Measurements from ENCODE around the gene GBF1.

The GBF1 gene

DNA sequence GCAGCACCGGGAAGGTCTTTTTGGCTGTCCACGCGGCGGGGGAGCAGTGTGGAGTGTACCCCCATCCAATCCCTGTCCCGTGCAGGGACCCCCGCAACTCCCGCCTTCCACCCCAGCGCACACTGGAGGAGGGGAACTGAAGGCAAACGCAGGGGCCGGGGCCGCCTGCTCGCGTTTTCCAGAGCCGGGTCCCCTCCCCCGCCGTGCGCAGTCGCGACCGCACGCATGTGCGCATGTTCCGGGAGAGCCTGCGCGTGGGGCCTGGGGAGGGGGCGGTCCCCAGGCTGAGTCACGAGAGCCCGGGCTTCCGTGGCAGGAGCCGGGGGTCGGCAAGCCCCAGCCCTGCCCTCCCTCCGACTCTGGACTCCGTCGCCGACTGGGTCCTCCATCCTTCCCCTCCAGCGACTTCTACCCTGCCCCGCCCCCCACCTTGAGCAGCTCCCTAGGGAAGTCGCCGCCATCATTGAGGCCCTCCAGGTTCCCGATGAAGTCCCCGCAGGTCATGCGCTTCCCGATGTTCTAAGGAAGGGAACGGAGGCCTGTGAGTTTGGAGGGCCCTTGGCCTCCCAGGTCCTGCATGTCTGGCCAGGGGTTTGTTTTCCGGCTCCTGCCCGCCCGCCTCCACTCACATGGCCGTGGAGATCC is 165.2 kb downstream of the GBF1 start:
- no peak for DNase-seq

DNA sequence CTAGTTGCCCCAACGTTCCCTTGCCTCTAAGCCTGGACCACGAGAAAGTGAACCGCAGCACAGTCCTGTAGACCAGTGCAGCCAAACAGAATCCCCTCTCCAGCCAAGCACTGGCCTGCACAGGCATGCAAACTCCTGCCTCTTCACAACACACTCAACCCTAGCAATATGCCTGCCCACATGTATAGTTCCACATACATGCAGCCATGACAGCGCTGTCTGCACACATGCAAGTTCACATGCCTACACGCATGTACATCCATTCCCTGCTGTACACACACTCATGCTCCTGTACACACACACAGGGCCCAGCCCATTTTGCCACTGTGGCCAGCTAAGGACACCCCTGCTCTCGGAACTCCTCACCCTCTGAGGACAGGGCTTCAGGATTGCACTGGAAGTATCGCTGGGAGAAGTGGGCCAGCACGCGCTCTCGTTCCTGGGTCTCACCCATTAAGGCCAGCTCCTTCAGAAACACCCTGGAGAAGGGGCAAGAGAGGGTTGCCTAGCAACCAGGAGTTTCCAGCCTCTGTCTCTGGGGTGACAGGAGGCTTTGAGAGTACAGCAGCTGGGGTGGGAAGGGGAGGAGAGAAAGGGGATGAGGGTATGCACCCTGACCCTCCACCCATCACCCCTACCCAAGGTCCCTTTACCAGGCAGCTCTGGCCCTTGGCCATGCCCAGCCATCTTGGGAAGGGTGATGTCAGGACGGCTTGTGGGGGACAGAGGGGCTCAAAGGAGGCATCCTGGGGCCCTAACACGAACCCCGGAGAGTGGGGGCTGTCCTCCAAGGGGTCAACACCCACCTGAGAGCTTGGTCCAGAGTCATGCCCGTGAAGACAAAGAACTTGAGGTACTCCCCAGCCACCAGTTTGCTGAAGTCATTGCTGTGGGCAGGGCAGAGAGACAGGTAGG is 166.3 kb downstream of the GBF1 start:
- DNase-seq, result no peak

- DNase-seq, result no peak
These were observed 167.0 kb downstream of the GBF1 start for GRCh38 chr10:102412293-102412692.

GRCh38 chr10:102413053-102413705 is 167.8 kb downstream of the GBF1 start:
- no peak for DNase-seq

DNA sequence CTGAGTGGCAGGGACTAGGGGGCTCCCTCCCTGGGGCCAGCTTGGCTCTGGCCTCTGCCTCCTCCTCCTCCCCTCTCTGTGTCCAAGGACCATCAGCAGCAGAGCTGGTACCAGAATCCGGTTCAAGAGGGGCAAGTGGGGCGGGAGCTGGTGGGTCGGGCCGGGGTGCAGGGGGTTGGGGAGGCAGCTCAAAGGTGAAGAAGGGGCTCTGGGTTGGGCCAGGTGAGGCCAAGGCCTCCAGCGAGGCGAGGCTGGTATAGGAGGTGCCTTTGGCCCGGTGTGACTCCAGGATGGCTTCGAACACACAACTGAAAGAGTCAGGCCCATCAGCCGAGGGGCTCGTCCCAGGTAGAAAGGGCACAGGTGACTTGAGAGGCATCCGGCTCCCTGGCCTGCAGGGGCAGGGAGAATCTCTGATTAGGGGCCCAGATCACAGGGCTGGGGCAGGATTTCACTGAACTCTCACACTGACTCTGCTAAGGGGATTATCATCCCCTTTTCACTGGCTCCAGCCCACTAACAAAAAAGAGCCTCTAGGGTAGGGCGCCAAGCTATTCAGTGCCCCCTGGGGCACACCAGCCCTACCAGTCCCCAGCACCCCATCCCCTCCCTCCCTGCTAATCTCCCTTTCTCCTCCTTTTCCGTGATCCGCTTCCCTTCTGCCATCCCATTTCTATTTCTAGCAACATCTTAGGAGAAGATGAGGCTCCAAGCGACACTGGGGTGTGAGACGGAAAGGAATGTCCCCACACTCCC is 168.7 kb downstream of the GBF1 start:
- DNase-seq, result no peak

DNA sequence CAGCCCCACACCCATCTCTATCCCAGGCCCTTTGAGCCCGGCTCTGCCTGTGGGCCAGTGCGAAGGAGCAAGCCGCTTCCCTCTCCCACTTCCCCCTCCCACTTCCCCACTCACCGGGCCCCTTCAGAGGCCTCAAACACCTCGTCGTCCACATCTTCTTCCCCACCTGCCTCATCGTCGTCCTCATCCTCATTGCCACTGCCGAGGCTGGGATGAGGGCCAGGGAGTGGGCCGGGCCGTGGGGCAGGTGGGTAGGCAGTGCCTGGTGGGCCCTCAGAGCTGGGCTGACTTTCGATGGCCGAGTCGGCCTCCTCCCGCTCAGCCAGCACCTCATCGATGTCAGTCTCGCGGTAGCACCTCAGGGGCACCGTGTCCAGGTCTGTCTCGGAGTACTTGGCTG is 169.4 kb downstream of the GBF1 start:
- DNase-seq, result no peak

GRCh38 chr10:102416283-102416682 is 171.0 kb downstream of the GBF1 start:
- no peak for DNase-seq

GRCh38 chr10:102416695-102417094 is 171.4 kb downstream of the GBF1 start:
- DNase-seq, result no peak

DNA sequence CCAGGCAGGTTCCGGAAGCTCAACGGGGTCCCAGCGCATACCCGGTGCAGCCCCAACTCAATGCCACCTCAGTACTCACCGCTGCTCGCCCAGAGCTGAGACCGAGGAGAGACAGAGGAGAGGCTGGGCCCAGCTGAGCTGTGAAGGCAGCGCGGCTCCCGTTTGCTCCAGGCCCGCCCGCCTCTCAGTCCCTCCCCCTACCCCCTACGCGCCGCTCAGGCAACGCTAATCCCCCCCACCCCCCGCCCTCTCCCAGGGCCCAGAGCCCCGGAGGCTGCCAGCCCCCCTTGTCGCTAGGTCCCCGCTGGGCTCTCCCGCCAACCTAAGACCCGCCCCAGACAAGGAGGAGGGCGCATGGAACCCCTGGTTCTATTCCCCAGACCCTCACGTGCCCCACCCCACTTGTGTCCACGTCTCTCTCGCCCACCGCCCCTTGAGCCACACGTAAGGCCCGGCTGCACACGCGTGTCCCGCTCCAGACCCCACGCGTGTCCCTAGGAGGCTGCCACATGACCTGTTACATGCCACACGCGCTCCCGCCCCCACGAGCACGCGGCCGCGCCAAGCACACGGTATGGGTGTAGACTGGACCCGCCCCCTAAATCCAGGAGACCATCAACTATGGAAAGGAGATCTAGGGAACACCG is 173.4 kb downstream of the GBF1 start, which contains the start of gene PSD:
Gene PSD, minus strand, starts transcription at position 164 of the 647 bp plus-strand sequence. CDS start 1,747 bp downstream, outside the sequence.
- DNase-seq, result no peak

- DNase-seq, result peak; percentile 57
These were observed 174.2 kb downstream of the GBF1 start for GRCh38 chr10:102419269-102420180.

GRCh38 chr10:102420181-102420713 is 174.9 kb downstream of the GBF1 start:
- no peak for DNase-seq

GRCh38 chr10:102420714-102421506 is 175.6 kb downstream of the GBF1 start, which contains the start of gene FBXL15:
FBXL15 (plus strand) TSS chr10:102420836; CDS start chr10:102421130, 294 bp downstream.
- peak; percentile 99 for DNase-seq

DNA sequence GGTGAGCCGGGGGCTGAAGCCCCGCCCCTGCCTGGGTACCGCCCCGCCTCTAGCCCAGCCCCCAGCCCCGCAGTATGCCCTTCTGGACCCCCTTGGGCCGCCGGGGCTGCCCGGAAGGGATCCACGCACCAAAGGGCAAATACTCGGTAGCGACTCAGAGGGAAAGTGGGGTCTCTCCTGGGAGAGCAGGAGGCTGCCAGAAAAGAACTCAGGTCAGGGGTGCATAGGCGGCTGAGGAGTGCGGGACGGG is 176.1 kb downstream of the GBF1 start:
- no peak for DNase-seq

DNA sequence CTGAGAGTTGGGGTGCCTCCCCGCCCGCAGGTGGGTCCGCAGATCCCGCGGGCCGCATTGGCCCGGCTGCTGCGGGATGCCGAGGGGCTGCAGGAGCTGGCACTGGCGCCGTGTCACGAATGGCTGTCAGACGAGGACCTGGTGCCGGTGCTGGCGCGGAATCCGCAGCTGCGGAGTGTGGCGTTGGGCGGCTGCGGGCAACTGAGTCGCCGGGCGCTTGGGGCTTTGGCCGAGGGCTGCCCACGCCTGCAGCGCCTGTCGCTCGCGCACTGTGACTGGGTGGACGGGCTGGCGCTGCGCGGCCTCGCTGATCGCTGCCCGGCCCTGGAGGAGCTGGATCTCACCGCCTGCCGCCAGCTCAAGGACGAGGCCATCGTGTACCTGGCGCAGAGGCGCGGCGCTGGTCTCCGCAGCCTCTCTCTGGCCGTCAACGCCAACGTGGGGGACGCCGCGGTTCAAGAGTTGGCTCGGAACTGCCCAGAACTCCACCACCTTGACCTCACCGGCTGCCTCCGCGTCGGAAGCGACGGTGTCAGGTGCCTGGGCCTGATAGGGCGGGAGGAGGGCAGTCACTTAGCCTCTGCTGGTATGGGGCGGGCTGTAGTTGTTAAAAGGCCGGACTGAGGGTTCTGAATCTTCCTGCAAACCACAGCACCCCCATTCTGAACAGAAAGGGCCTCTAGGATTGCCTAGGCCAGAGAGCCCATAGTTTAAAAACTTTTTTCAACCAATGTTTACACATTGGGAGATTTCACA is 176.6 kb downstream of the GBF1 start:
- DNase-seq, result peak; percentile 48

DNA sequence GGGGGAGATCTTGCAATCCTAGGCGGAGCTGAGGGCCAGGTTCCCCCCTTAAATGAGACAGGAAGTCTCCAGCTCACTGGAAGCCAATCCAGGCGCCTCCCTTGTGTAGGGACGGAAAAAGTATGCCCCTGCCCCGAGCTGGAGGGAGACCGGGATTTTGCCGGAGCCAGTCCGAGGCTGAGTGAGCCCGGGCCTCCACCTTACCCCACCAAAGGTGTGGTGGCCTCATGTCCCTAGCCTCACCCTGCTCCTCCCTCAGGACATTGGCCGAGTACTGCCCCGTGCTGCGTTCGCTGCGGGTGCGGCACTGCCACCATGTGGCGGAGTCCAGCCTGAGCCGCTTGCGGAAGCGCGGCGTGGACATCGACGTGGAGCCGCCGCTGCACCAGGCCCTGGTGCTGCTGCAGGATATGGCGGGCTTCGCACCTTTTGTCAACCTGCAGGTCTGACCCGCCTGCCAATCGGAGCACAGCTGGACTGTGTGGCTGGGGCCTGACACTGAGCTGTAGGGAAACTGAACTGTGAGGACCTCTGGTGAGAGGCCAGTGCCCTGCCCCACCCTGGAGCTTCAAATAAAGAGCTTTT is 177.3 kb downstream of the GBF1 start:
- peak; percentile 87 for DNase-seq

DNA sequence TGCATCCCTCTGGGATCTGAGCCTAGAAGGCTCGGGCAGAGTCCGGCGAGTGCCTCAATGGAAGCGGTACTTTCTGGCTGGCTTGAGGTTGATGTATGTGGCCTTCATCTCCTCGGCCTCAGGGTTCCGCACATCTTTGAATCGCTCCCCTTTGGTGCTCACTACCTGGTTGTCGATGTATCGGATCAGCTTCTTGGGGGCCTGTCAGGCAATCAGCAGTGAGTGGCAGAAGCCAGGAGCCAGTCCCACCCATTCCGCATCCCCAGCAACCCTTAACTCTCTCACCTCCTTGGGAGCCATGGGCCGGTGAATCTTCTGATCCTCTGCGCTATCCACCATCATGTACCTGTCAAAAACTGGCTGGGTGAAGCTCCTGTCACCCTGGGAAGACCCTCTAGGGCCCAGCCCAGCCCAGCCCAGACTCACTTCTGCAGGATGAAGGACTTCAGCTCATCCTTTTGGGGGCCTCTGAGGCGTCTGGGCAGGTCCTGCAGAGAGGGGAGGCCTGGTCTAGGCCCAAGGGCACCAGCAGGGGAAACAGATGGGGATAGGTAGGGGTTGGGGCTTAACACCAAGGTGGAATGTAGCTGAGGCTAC is 178.1 kb downstream of the GBF1 start:
- DNase-seq, result no peak

- no peak for DNase-seq
These were observed 178.8 kb downstream of the GBF1 start for GRCh38 chr10:102424145-102424544.

GRCh38 chr10:102424916-102425315 is 179.6 kb downstream of the GBF1 start:
- no peak for DNase-seq

DNA sequence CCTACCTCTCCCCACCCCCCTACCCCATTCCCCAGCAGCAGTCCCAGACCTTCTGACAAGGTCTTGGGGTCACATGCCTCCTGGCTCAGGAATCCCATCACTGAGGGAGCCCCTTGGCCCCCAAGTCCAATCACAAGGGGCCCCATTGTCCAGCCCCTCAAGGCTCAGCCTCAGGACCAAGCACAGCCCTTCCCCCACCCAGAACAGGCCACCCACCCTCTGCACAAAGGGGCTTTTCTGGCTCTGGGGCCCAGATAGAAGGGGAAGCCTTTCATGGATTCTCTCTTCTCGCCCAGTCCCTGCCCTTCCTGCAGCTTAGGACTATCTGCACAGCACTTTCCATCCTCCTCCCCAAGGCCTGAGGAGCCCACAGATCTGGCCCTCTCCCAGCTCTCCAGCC is 180.1 kb downstream of the GBF1 start:
- DNase-seq, result no peak
